GM23338 (cell line): ENCODE measurements around the gene CHRNB2. TPM values are rescaled to one million over a fixed set of nuclear protein-coding genes. Genes with fewer than 3 reads are reported as not detected.

ENCODE experiments used
- ATAC-seq: fragments of 200-7000 bp; cut with Tn5 transposase; 3 replicates; pipeline ENCODE4 v1.9.1; 2020
- DNase-seq: peaks from one replicate; pipeline ENCODE4 v3.0.0-alpha.2; 2015; ENCODE audit warnings: low spot score
- H2AFZ ChIP-seq: fragments of 200-600 bp; sonication (generic); 2 replicates; pipeline ENCODE4 v1.8.0; 2016; ENCODE audit warnings: antibody characterized with exemption, mild to moderate bottlenecking, moderate library complexity
- H3F3A ChIP-seq: fragments of 200-600 bp; sonication (generic); replicated peaks from 2 replicates; pipeline ENCODE4 v1.8.0; 2017; ENCODE audit warnings: antibody characterized with exemption, mixed run types, low read depth
- H3K27ac ChIP-seq: fragments of 200-600 bp; sonication (generic); 2 replicates; pipeline ENCODE4 v1.6.1; 2016; ENCODE audit warnings: low read depth
- H3K27me3 ChIP-seq: fragments of 200-600 bp; sonication (generic); 2 replicates; pipeline ENCODE4 v1.8.0; 2016; ENCODE audit warnings: mild to moderate bottlenecking, mixed run types, moderate library complexity; ENCODE audit not compliant: insufficient read depth
- H3K36me3 ChIP-seq: fragments of 200-600 bp; sonication (generic); 2 replicates; pipeline ENCODE4 v1.8.0; 2016; ENCODE audit warnings: mild to moderate bottlenecking; ENCODE audit not compliant: insufficient read depth
- H3K4me1 ChIP-seq: fragments of 200-600 bp; sonication (generic); 2 replicates; pipeline ENCODE4 v1.8.0; 2016; ENCODE audit warnings: mild to moderate bottlenecking, moderate library complexity; ENCODE audit not compliant: insufficient read depth
- H3K4me2 ChIP-seq: fragments of 200-600 bp; sonication (generic); 2 replicates; pipeline ENCODE4 v1.7.1; 2017; ENCODE audit warnings: mixed run types
- H3K4me3 ChIP-seq: fragments of 200-600 bp; sonication (generic); 2 replicates; pipeline ENCODE4 v1.6.1; 2016; ENCODE audit warnings: mixed run types
- H3K79me2 ChIP-seq: fragments of 200-600 bp; sonication (generic); replicated peaks from 2 replicates; pipeline ENCODE4 v1.8.0; 2017; ENCODE audit warnings: mild to moderate bottlenecking; ENCODE audit not compliant: insufficient read depth
- H3K9me2 ChIP-seq: fragments of 200-600 bp; sonication (generic); 2 replicates; pipeline ENCODE4 v1.8.0; 2017; ENCODE audit not compliant: insufficient read depth
- H4K20me1 ChIP-seq: fragments of 200-600 bp; sonication (generic); replicated peaks from 2 replicates; pipeline ENCODE4 v1.8.0; 2017; ENCODE audit warnings: mild to moderate bottlenecking; ENCODE audit not compliant: insufficient read depth
- H3K27ac Mint-ChIP-seq: 2 replicates; pipeline ENCODE4 v1.8.0; 2020; ENCODE audit warnings: inconsistent platforms, mild to moderate bottlenecking, moderate library complexity, mixed read lengths
- H3K27me3 Mint-ChIP-seq: 3 replicates; pipeline ENCODE4 v1.8.0; 2022; ENCODE audit warnings: low read depth, mild to moderate bottlenecking, moderate library complexity, mixed read lengths, inconsistent platforms; ENCODE audit not compliant: insufficient read depth, poor library complexity
- H3K36me3 Mint-ChIP-seq: 3 replicates; pipeline ENCODE4 v1.8.0; 2021; ENCODE audit warnings: low read depth, mild to moderate bottlenecking, inconsistent platforms, moderate library complexity, mixed read lengths
- H3K4me1 Mint-ChIP-seq: 3 replicates; pipeline ENCODE4 v1.8.0; 2020; ENCODE audit warnings: mild to moderate bottlenecking, inconsistent platforms, mixed read lengths
- H3K4me3 Mint-ChIP-seq: 3 replicates; pipeline ENCODE4 v1.8.0; 2021; ENCODE audit warnings: moderate library complexity, mild to moderate bottlenecking, inconsistent platforms, mixed read lengths
- H3K9me3 Mint-ChIP-seq: 3 replicates; pipeline ENCODE4 v1.8.0; 2020; ENCODE audit warnings: moderate library complexity, mild to moderate bottlenecking, inconsistent platforms, mixed read lengths
- CREB1 ChIP-seq: fragments of 250-450 bp; sonication (Bioruptor Pico); IDR thresholded peaks from 2 replicates; pipeline ENCODE4 v1.5.0; 2020; ENCODE audit warnings: low read depth, mild to moderate bottlenecking, moderate library complexity
- EZH2 ChIP-seq: fragments of 200-600 bp; sonication (generic); IDR thresholded peaks from one replicate; pipeline ENCODE4 v1.8.0; 2017; ENCODE audit warnings: antibody characterized with exemption, mild to moderate bottlenecking, low read depth; ENCODE audit not compliant: unreplicated experiment
- EZH2phosphoT487 ChIP-seq: fragments of 200-600 bp; sonication (generic); IDR thresholded peaks from one replicate; pipeline ENCODE4 v1.8.1; 2018; ENCODE audit warnings: antibody characterized with exemption; ENCODE audit not compliant: unreplicated experiment
- NANOG ChIP-seq: IDR thresholded peaks from 2 replicates; pipeline ENCODE4 v1.6.1; 2016; ENCODE audit warnings: antibody characterized with exemption, borderline replicate concordance
- POLR2AphosphoS5 ChIP-seq: IDR thresholded peaks from 2 replicates; pipeline ENCODE4 v1.6.1; 2016; ENCODE audit warnings: antibody characterized with exemption, low read depth
- ZNF114 ChIP-seq: fragments of 250-450 bp; sonication (Bioruptor Pico); IDR thresholded peaks from 2 replicates; pipeline ENCODE4 v1.5.0; 2020; ENCODE audit warnings: mild to moderate bottlenecking, moderate library complexity
- ZNF331 ChIP-seq: fragments of 250-450 bp; sonication (Bioruptor Pico); IDR thresholded peaks from 2 replicates; pipeline ENCODE4 v1.5.0; 2020; ENCODE audit warnings: low read depth, mild to moderate bottlenecking, moderate library complexity
- polyA plus RNA-seq: library from polyadenylated mRNA; unstranded; fragments of >200 nt; fragmentation: Nextera tagmentation; extraction: Ambion mirVana; gene quantifications from 2 replicates; pipeline ENCODE4 v1.2.1, GENCODE V29; 2016
- total RNA-seq: library from RNA; depleted of rRNA; stranded (reverse); fragments of >200 nt; shearing (Covaris generic); gene quantifications from 2 replicates; pipeline ENCODE4 v1.2.3, GENCODE V29; 2014
- TF ChIP-seq, protein P1 (sequence below): fragments of 250-450 bp; sonication (Bioruptor Pico); IDR thresholded peaks from 2 replicates; pipeline ENCODE4 v1.5.0; 2020; ENCODE audit warnings: mild to moderate bottlenecking, moderate library complexity
- TF ChIP-seq, protein P2 (sequence below): IDR thresholded peaks from 2 replicates; pipeline ENCODE4 v1.6.1; 2016; ENCODE audit warnings: antibody characterized with exemption
- TF ChIP-seq, protein P3 (sequence below): IDR thresholded peaks from one replicate; pipeline ENCODE4 v1.6.1; 2018; ENCODE audit warnings: antibody characterized with exemption; ENCODE audit not compliant: unreplicated experiment

Gene CHRNB2
- total and polyA plus RNA-seq, 2 experiments from 2014 or later: 0.73 to 3.6 TPM

DNA sequence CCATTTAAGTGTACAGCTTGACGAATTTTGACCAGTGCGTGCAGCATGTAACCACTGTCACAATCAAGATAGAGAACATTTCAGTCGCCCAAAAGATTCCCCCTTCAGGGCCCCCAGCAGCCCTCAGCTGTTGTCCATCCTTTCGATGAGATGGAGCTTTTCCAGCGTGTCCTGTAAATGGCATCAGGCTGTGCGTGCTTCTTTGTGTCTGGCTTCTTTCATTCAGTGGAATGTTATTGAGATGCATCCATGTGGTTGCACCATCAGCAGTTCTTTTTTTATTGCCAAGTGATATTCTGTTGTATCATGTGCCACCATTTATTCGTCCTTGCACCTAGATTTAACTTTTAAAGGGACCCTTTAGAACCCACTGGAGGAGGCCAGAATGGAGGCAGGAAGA, 31.0 kb upstream of the CHRNB2 start:
- Histone ChIP-seq H3K9me2 (no peaks in the 10 kb centered on the region), H3K27me3 (no peaks in the 10 kb centered on the region), H3F3A (no peaks in the 10 kb centered on the region), H4K20me1 (no peaks in the 10 kb centered on the region), H2AFZ (no peak overlapping the region), H3K79me2 (no peaks in the 10 kb centered on the region), H3K4me1 (no peaks in the 10 kb centered on the region), H3K4me2 (no peak overlapping the region), H3K36me3 (no peaks in the 10 kb centered on the region), H3K4me3 (no peak overlapping the region), H3K27ac (no peak overlapping the region)
- ATAC-seq (no peak), DNase-seq (no peak)
- peaks cover 20% of the 10 kb centered on the region for H3K9me3 Mint-ChIP-seq
- H3K27me3 Mint-ChIP-seq: peaks cover 10% of the 10 kb centered on the region
- no peak overlapping the region for H3K4me3 Mint-ChIP-seq
- no peak overlapping the region for H3K27ac Mint-ChIP-seq
- H3K4me1 Mint-ChIP-seq: peaks cover 10% of the 10 kb centered on the region
- TF ChIP-seq POLR2AphosphoS5 (no peak), ZNF331 (CRISPR knock-in tag) (no peak), EZH2 (no peak), NANOG (no peak), ZNF114 (CRISPR knock-in tag) (no peak), CREB1 (no peak), EZH2phosphoT487 (no peak)
- TF ChIP-seq, protein P1, sequence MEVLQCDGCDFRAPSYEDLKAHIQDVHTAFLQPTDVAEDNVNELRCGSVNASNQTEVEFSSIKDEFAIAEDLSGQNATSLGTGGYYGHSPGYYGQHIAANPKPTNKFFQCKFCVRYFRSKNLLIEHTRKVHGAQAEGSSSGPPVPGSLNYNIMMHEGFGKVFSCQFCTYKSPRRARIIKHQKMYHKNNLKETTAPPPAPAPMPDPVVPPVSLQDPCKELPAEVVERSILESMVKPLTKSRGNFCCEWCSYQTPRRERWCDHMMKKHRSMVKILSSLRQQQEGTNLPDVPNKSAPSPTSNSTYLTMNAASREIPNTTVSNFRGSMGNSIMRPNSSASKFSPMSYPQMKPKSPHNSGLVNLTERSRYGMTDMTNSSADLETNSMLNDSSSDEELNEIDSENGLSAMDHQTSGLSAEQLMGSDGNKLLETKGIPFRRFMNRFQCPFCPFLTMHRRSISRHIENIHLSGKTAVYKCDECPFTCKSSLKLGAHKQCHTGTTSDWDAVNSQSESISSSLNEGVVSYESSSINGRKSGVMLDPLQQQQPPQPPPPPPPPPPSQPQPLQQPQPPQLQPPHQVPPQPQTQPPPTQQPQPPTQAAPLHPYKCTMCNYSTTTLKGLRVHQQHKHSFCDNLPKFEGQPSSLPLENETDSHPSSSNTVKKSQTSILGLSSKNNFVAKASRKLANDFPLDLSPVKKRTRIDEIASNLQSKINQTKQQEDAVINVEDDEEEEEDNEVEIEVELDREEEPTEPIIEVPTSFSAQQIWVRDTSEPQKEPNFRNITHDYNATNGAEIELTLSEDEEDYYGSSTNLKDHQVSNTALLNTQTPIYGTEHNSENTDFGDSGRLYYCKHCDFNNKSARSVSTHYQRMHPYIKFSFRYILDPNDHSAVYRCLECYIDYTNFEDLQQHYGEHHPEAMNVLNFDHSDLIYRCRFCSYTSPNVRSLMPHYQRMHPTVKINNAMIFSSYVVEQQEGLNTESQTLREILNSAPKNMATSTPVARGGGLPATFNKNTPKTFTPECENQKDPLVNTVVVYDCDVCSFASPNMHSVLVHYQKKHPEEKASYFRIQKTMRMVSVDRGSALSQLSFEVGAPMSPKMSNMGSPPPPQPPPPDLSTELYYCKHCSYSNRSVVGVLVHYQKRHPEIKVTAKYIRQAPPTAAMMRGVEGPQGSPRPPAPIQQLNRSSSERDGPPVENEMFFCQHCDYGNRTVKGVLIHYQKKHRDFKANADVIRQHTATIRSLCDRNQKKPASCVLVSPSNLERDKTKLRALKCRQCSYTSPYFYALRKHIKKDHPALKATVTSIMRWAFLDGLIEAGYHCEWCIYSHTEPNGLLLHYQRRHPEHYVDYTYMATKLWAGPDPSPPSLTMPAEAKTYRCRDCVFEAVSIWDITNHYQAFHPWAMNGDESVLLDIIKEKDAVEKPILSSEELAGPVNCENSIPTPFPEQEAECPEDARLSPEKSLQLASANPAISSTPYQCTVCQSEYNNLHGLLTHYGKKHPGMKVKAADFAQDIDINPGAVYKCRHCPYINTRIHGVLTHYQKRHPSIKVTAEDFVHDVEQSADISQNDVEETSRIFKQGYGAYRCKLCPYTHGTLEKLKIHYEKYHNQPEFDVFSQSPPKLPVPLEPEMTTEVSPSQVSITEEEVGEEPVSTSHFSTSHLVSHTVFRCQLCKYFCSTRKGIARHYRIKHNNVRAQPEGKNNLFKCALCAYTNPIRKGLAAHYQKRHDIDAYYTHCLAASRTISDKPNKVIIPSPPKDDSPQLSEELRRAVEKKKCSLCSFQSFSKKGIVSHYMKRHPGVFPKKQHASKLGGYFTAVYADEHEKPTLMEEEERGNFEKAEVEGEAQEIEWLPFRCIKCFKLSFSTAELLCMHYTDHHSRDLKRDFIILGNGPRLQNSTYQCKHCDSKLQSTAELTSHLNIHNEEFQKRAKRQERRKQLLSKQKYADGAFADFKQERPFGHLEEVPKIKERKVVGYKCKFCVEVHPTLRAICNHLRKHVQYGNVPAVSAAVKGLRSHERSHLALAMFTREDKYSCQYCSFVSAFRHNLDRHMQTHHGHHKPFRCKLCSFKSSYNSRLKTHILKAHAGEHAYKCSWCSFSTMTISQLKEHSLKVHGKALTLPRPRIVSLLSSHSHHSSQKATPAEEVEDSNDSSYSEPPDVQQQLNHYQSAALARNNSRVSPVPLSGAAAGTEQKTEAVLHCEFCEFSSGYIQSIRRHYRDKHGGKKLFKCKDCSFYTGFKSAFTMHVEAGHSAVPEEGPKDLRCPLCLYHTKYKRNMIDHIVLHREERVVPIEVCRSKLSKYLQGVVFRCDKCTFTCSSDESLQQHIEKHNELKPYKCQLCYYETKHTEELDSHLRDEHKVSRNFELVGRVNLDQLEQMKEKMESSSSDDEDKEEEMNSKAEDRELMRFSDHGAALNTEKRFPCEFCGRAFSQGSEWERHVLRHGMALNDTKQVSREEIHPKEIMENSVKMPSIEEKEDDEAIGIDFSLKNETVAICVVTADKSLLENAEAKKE (CRISPR knock-in tag): no peak
- TF ChIP-seq, protein P2, sequence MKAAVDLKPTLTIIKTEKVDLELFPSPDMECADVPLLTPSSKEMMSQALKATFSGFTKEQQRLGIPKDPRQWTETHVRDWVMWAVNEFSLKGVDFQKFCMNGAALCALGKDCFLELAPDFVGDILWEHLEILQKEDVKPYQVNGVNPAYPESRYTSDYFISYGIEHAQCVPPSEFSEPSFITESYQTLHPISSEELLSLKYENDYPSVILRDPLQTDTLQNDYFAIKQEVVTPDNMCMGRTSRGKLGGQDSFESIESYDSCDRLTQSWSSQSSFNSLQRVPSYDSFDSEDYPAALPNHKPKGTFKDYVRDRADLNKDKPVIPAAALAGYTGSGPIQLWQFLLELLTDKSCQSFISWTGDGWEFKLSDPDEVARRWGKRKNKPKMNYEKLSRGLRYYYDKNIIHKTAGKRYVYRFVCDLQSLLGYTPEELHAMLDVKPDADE: no peak
- TF ChIP-seq, protein P3, sequence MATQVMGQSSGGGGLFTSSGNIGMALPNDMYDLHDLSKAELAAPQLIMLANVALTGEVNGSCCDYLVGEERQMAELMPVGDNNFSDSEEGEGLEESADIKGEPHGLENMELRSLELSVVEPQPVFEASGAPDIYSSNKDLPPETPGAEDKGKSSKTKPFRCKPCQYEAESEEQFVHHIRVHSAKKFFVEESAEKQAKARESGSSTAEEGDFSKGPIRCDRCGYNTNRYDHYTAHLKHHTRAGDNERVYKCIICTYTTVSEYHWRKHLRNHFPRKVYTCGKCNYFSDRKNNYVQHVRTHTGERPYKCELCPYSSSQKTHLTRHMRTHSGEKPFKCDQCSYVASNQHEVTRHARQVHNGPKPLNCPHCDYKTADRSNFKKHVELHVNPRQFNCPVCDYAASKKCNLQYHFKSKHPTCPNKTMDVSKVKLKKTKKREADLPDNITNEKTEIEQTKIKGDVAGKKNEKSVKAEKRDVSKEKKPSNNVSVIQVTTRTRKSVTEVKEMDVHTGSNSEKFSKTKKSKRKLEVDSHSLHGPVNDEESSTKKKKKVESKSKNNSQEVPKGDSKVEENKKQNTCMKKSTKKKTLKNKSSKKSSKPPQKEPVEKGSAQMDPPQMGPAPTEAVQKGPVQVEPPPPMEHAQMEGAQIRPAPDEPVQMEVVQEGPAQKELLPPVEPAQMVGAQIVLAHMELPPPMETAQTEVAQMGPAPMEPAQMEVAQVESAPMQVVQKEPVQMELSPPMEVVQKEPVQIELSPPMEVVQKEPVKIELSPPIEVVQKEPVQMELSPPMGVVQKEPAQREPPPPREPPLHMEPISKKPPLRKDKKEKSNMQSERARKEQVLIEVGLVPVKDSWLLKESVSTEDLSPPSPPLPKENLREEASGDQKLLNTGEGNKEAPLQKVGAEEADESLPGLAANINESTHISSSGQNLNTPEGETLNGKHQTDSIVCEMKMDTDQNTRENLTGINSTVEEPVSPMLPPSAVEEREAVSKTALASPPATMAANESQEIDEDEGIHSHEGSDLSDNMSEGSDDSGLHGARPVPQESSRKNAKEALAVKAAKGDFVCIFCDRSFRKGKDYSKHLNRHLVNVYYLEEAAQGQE: no peak
- H3K36me3 Mint-ChIP-seq: peaks cover 4% of the 10 kb centered on the region; the same call in 2 of the 3 replicates
